Stimulated activated naive CD4-positive, alpha-beta T cell (primary cell): ENCODE data around the gene EI24.

Experiments
- DNase-seq, 6 experiments: peaks; one replicate each; lab custom pipeline; 2025; lab: John Stamatoyannopoulos, UW

The EI24 gene

DNA sequence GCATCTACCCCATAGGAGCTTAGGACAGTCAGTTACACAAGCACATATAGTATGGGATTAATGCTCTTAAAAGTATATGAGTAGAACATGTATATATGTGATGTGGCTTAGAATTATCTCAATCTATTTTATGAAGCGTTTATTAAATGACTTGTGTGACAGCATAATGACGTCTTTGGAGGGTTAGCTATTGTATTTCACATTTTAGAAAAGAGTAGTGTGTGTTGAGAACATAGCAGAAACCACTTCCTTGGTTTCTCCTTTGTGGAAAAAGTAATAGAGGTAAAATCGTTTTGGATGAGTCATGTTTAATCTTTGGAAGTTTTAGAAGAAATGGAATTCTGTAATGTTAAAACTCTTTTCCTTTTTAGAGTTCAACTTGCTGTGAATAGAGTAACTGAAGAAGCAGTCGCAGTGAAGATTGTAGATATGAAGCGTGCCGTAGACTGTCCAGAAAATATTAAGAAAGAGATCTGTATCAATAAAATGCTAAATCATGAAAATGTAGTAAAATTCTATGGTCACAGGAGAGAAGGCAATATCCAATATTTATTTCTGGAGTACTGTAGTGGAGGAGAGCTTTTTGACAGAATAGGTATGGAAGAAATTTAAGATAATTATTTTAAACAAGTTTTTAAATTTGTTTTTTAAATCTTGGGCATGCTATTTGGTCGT is 58.1 kb downstream of the EI24 start:
- no peak for DNase-seq
